Activated CD4-positive, alpha-beta T cell treated with anti-CD3 and anti-CD28 coated beads, Interleukin-2, amount 10 ng/mL, durations not matched to agents 24 days and 14 days (primary cell): ENCODE measurements around the gene HOXA1. TPM values are rescaled to one million over a fixed set of nuclear protein-coding genes. Genes with fewer than 3 reads are reported as not detected.

ENCODE experiments used
- DNase-seq: peaks from one replicate; pipeline ENCODE4 v3.0.0; 2022
- H3K27ac Mint-ChIP-seq: one replicate; pipeline ENCODE4 v1.8.0; 2022; ENCODE audit warnings: mild to moderate bottlenecking, mixed read lengths
- H3K27me3 Mint-ChIP-seq: one replicate; pipeline ENCODE4 v1.8.0; 2022; ENCODE audit warnings: mixed read lengths
- H3K36me3 Mint-ChIP-seq: one replicate; pipeline ENCODE4 v1.8.0; 2022; ENCODE audit warnings: low read depth, mild to moderate bottlenecking, mixed read lengths
- H3K4me1 Mint-ChIP-seq: one replicate; pipeline ENCODE4 v1.8.0; 2021; ENCODE audit warnings: mixed read lengths
- H3K4me3 Mint-ChIP-seq: one replicate; pipeline ENCODE4 v1.8.0; 2022; ENCODE audit warnings: mild to moderate bottlenecking, moderate library complexity, mixed read lengths
- H3K9me3 Mint-ChIP-seq: one replicate; pipeline ENCODE4 v1.8.0; 2021; ENCODE audit warnings: mixed read lengths
- intact Hi-C: fragments of 100-400 bp; cut with micrococcal nuclease; formaldehyde crosslinking; loops from one replicate; pipeline ENCODE4 v1.15.1; 2023
- total RNA-seq: library from RNA; stranded (reverse); gene quantifications from 2 replicates; pipeline ENCODE4 v1.2.3, GENCODE V29; 2022

The HOXA1 gene
- total RNA-seq, 1 donor from 2014 or later = 0.16 TPM

- Mint-ChIP-seq H3K27me3 (peaks cover 34% of the 10 kb centered on the region), H3K36me3 (no peaks in the 10 kb centered on the region), H3K27ac (no peak overlapping the region), H3K9me3 (no peaks in the 10 kb centered on the region), H3K4me3 (no peak overlapping the region), H3K4me1 (peaks cover 14% of the 10 kb centered on the region)
- DNase-seq = no peak
- intact Hi-C loops = no loop called here
Observed at GRCh38 chr7:27138472-27138871, 42.7 kb upstream of the HOXA1 start.

GRCh38 chr7:27137640-27138315 lies 42.0 kb upstream of the HOXA1 start:
- no peaks in the 10 kb centered on the region for H3K9me3 Mint-ChIP-seq
- intact Hi-C loops = no loop called here
- H3K4me3 Mint-ChIP-seq = no peak overlapping the region
- no peaks in the 10 kb centered on the region for H3K36me3 Mint-ChIP-seq
- no peak for DNase-seq
- peaks cover 39% of the 10 kb centered on the region for H3K27me3 Mint-ChIP-seq
- H3K4me1 Mint-ChIP-seq = peaks cover 14% of the 10 kb centered on the region
- H3K27ac Mint-ChIP-seq = no peak overlapping the region

GRCh38 chr7:27134392-27134791 lies 38.6 kb upstream of the HOXA1 start:
- intact Hi-C loops = loop anchor here (2.0 to 5.0 kb wide), 2 partner anchors 16 to 37 kb away; partner anchors contain the start of gene HOXA1
- peak; percentile 62 for DNase-seq
- peaks cover 3% of the 10 kb centered on the region for H3K9me3 Mint-ChIP-seq
- peak overlapping the region; percentile 2 for H3K4me3 Mint-ChIP-seq
- peaks cover 47% of the 10 kb centered on the region for H3K27me3 Mint-ChIP-seq
- peaks cover 14% of the 10 kb centered on the region for H3K4me1 Mint-ChIP-seq
- H3K27ac Mint-ChIP-seq = no peak overlapping the region
- H3K36me3 Mint-ChIP-seq = peaks cover under 1% of the 10 kb centered on the region

- intact Hi-C loops = loop anchor here (2.0 to 5.0 kb wide), 2 partner anchors 17 to 36 kb away; partner anchors contain the start of gene HOXA1
- peaks cover 3% of the 10 kb centered on the region for H3K9me3 Mint-ChIP-seq
- peak overlapping the region; percentile 2 for H3K4me3 Mint-ChIP-seq
- H3K27ac Mint-ChIP-seq = no peak overlapping the region
- H3K36me3 Mint-ChIP-seq = peaks cover 1% of the 10 kb centered on the region
- no peak for DNase-seq
- peaks cover 51% of the 10 kb centered on the region for H3K27me3 Mint-ChIP-seq
- peaks cover 14% of the 10 kb centered on the region for H3K4me1 Mint-ChIP-seq
Observed at GRCh38 chr7:27133409-27134231, 37.8 kb upstream of the HOXA1 start.

GRCh38 chr7:27132978-27133377 lies 37.2 kb upstream of the HOXA1 start:
- Mint-ChIP-seq H3K4me3 (no peak overlapping the region), H3K9me3 (peaks cover 3% of the 10 kb centered on the region), H3K27ac (no peak overlapping the region), H3K4me1 (peaks cover 14% of the 10 kb centered on the region), H3K36me3 (peaks cover 1% of the 10 kb centered on the region), H3K27me3 (peaks cover 54% of the 10 kb centered on the region)
- DNase-seq = no peak
- intact Hi-C loops = loop anchor here (5.0 kb wide), 1 partner anchor 36 kb away; the partner anchor contains the start of gene HOXA1

- Mint-ChIP-seq H3K9me3 (peaks cover 3% of the 10 kb centered on the region), H3K4me3 (no peak overlapping the region), H3K36me3 (peaks cover 1% of the 10 kb centered on the region), H3K27ac (no peak overlapping the region), H3K4me1 (peaks cover 14% of the 10 kb centered on the region), H3K27me3 (peaks cover 54% of the 10 kb centered on the region)
- intact Hi-C loops = loop anchor here (5.0 kb wide), 1 partner anchor 35 kb away; the partner anchor contains the start of gene HOXA1
- DNase-seq = no peak
Observed at GRCh38 chr7:27132214-27132613, 36.4 kb upstream of the HOXA1 start.

GRCh38 chr7:27131390-27131819 lies 35.6 kb upstream of the HOXA1 start:
- Mint-ChIP-seq H3K4me1 (peaks cover 14% of the 10 kb centered on the region), H3K27ac (no peak overlapping the region), H3K9me3 (peaks cover 3% of the 10 kb centered on the region), H3K36me3 (peaks cover 1% of the 10 kb centered on the region), H3K27me3 (peaks cover 55% of the 10 kb centered on the region), H3K4me3 (peak overlapping the region; percentile 66)
- no peak for DNase-seq
- intact Hi-C loops = loop anchor here (5.0 kb wide), 1 partner anchor 34 kb away; the partner anchor contains the start of gene HOXA1

GRCh38 chr7:27130540-27131389 lies 35.0 kb upstream of the HOXA1 start, which contains the start of gene HOXA4:
TSS of gene HOXA4 (minus strand) at chr7:27130757. CDS start at chr7:27130733, 24 bp downstream.
- H3K4me3 Mint-ChIP-seq = peak within 1 kb of the TSS; percentile 66
- intact Hi-C loops = loop anchor here (5.0 kb wide), 1 partner anchor 33 kb away; the partner anchor contains the start of gene HOXA1
- H3K9me3 Mint-ChIP-seq = peaks cover 3% of the 10 kb centered on the region
- H3K36me3 Mint-ChIP-seq = peaks cover 1% of the 10 kb centered on the region
- H3K4me1 Mint-ChIP-seq = peaks cover 14% of the 10 kb centered on the region
- no peak within 1 kb of the TSS for H3K27ac Mint-ChIP-seq
- DNase-seq = peak; percentile 91
- peaks cover 53% of the 10 kb centered on the region for H3K27me3 Mint-ChIP-seq

GRCh38 chr7:27129729-27130539 lies 34.1 kb upstream of the HOXA1 start:
- H3K9me3 Mint-ChIP-seq = peaks cover 3% of the 10 kb centered on the region
- intact Hi-C loops = loop anchor here (5.0 kb wide), 1 partner anchor 33 kb away; the partner anchor contains the start of gene HOXA1

GRCh38 chr7:27128776-27129728 lies 33.3 kb upstream of the HOXA1 start:
- peaks cover 3% of the 10 kb centered on the region for H3K9me3 Mint-ChIP-seq
- peaks cover 48% of the 10 kb centered on the region for H3K27me3 Mint-ChIP-seq
- no peak overlapping the region for H3K27ac Mint-ChIP-seq
- no peak for DNase-seq
- intact Hi-C loops = no loop called here
- peaks cover 3% of the 10 kb centered on the region for H3K4me1 Mint-ChIP-seq
- H3K4me3 Mint-ChIP-seq = peak overlapping the region; percentile 26
- H3K36me3 Mint-ChIP-seq = peaks cover 1% of the 10 kb centered on the region

More at GRCh38 chr7:27129729-27130539, 34.1 kb upstream of the HOXA1 start:
- H3K27ac Mint-ChIP-seq = no peak overlapping the region
- peak overlapping the region; percentile 26 for H3K4me3 Mint-ChIP-seq
- H3K27me3 Mint-ChIP-seq = peaks cover 53% of the 10 kb centered on the region
- peaks cover 12% of the 10 kb centered on the region for H3K4me1 Mint-ChIP-seq
- H3K36me3 Mint-ChIP-seq = peaks cover 1% of the 10 kb centered on the region
- DNase-seq = no peak

- Mint-ChIP-seq H3K36me3 (peaks cover 1% of the 10 kb centered on the region), H3K27ac (no peak overlapping the region), H3K4me3 (no peak overlapping the region), H3K4me1 (no peaks in the 10 kb centered on the region), H3K9me3 (peaks cover 3% of the 10 kb centered on the region), H3K27me3 (peaks cover 44% of the 10 kb centered on the region)
- DNase-seq = no peak
- intact Hi-C loops = no loop called here
Observed at GRCh38 chr7:27128034-27128433, 32.2 kb upstream of the HOXA1 start.
